ENCODE results near the gene GPC1. TPM values are rescaled to one million over a fixed set of nuclear protein-coding genes. Genes with fewer than 3 reads are reported as not detected.

Gene GPC1
- total RNA-seq, 1 donor = 54.3 TPM

DNA sequence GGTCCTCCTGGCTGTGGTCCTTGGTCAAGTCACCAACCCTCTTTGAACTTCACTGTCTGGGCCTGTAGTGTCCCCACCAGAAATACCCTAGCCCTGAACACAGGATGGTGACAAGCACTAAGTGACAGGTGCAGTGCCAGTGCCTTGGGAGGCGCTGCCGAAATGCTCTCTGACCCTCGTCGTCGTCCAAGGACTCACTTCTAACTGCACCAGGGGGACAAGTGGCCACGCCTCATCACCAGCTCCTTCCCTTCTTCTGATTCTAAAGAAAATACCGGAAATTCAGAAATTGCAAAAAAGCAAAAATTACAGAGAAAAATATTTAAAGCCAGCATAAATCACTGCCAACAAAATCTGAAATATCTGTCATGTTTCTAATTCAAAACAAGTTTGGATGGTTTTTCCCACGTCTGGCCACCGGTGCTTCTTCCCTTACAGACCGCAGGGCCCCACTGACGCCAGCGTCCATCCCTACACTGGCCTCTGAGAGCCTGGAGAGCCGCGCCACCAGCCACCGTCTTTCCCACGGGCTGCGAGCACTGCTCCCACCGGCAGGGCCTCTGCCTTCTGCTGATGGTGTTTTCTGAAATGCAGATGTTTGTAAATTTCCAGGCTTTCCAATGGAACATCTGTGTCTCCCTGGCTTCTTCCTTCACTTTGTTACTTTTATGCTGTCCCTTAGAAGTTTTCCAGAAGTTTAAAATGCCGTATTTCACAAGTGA lies 37.4 kb upstream of the GPC1 start:
- TF ChIP-seq, protein P1, sequence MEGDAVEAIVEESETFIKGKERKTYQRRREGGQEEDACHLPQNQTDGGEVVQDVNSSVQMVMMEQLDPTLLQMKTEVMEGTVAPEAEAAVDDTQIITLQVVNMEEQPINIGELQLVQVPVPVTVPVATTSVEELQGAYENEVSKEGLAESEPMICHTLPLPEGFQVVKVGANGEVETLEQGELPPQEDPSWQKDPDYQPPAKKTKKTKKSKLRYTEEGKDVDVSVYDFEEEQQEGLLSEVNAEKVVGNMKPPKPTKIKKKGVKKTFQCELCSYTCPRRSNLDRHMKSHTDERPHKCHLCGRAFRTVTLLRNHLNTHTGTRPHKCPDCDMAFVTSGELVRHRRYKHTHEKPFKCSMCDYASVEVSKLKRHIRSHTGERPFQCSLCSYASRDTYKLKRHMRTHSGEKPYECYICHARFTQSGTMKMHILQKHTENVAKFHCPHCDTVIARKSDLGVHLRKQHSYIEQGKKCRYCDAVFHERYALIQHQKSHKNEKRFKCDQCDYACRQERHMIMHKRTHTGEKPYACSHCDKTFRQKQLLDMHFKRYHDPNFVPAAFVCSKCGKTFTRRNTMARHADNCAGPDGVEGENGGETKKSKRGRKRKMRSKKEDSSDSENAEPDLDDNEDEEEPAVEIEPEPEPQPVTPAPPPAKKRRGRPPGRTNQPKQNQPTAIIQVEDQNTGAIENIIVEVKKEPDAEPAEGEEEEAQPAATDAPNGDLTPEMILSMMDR (IDR thresholded peaks at IDR 0.05; ENCODE audit: extremely low read depth, low read depth, low read length) = no peak
- H4K20me1 ChIP-seq (ENCODE audit: insufficient read depth, low read length) = no peaks in the 10 kb centered on the region
- H2AFZ ChIP-seq (ENCODE audit: low read length) = no peak overlapping the region
- H3K27me3 ChIP-seq (ENCODE audit: insufficient read depth, low read length) = no peaks in the 10 kb centered on the region
- H3K4me1 ChIP-seq (ENCODE audit: insufficient read depth, low read length) = no peaks in the 10 kb centered on the region
- H3K4me3 ChIP-seq (ENCODE audit: insufficient read depth, low read length) = no peak overlapping the region
- no peak overlapping the region for H3K4me2 ChIP-seq (ENCODE audit: insufficient read depth, low read length)
- peak; percentile 88 for DNase-seq (ENCODE audit: insufficient read length, low spot score, missing footprints)
- no peak overlapping the region for H3K27ac ChIP-seq (ENCODE audit: low read depth, low read length)
- no peaks in the 10 kb centered on the region for H3K36me3 ChIP-seq (ENCODE audit: insufficient read depth, low read length)
- no peaks in the 10 kb centered on the region for H3K79me2 ChIP-seq (ENCODE audit: insufficient read depth, low read length)
- no peaks in the 10 kb centered on the region for H3K9me3 ChIP-seq (ENCODE audit: low read depth, low read length)

DNA sequence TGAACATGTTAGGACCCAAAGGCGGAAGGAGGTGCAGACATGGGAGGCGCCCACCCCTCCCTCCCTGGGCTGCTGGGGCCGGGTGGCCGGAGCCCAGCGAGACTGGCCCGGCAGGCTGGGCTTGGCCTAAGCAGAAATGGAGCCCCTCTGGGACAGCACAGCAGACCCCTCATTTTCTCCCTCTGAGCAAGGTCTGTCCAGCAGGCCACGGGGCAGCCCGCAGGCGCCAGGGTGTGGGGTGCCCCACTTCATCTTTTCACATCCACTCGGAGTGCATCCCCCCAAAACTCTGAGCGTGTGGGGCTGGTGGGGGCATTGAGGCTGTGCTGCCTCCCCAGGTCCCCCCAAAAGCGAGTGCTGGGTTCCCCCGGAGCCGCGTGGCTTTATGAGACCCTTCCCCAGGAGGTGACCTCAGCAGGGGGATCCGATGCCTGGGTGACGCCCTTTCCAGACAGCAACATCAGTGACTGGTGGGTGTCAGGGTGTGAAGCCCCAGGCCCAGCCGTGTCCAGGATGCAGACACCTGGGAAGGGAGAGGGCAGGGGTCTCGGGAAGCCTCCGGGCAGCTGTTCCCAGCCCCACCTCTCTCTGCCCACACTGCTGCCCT lies 36.7 kb upstream of the GPC1 start:
- no peaks in the 10 kb centered on the region for H3K9me3 ChIP-seq (ENCODE audit: low read depth, low read length)
- no peak overlapping the region for H3K4me2 ChIP-seq (ENCODE audit: insufficient read depth, low read length)
- DNase-seq (ENCODE audit: insufficient read length, low spot score, missing footprints) = peak; percentile 44
- H4K20me1 ChIP-seq (ENCODE audit: insufficient read depth, low read length) = no peaks in the 10 kb centered on the region
- no peaks in the 10 kb centered on the region for H3K36me3 ChIP-seq (ENCODE audit: insufficient read depth, low read length)
- H3K27me3 ChIP-seq (ENCODE audit: insufficient read depth, low read length) = no peaks in the 10 kb centered on the region
- H3K79me2 ChIP-seq (ENCODE audit: insufficient read depth, low read length) = no peaks in the 10 kb centered on the region
- no peak overlapping the region for H2AFZ ChIP-seq (ENCODE audit: low read length)
- H3K4me3 ChIP-seq (ENCODE audit: insufficient read depth, low read length) = no peak overlapping the region
- H3K4me1 ChIP-seq (ENCODE audit: insufficient read depth, low read length) = no peaks in the 10 kb centered on the region
- TF ChIP-seq, protein P1 (IDR thresholded peaks at IDR 0.05; ENCODE audit: extremely low read depth, low read depth, low read length) = no peak
- no peak overlapping the region for H3K27ac ChIP-seq (ENCODE audit: low read depth, low read length)

DNA sequence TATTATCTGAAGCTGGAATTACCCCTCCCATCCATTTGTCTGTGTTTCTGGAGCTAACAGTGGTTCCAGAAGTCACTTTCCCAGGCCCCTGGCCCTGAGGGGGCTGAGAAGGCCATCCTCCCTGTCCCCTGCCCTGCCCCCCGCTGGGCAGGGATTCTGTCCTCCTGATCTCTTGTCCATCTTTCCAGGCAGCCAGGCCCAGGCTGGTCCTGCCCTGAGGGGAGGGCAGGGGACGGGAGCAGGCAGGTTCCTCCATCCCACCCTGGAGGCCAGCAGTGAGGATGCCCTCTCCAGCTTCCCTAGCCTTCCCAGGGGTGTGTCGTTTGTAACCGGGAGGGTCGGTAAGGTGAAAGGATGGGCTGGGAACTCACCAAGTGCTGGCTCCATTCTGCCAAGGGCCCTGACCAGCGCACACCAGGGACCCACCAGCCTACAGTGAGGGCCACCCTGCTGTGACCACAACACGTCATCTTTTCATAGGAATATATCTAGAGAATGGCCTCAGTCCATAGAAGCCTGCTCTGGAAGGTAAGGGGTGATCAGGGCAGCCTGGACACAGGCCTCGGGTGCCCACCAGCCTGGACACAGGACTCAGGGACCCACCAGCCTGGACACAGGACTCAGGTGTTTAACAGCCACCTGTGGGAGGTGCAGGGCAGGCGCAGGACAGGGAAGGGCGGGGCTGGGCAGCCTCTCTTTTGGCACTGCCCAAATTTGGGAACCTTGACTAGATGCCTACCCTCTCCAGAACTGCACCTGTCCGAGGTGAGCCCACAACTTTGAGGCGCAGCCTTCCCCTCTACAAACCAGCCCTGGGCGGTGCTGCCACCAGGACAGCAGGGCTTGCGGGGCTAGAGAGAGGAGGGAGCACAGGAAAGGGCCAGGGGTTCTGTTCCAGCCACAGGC lies 35.8 kb upstream of the GPC1 start:
- Histone ChIP-seq H3K4me2 (ENCODE audit: insufficient read depth, low read length) (no peak overlapping the region), H3K27ac (ENCODE audit: low read depth, low read length) (no peak overlapping the region), H3K4me1 (ENCODE audit: insufficient read depth, low read length) (no peaks in the 10 kb centered on the region), H3K36me3 (ENCODE audit: insufficient read depth, low read length) (no peaks in the 10 kb centered on the region), H3K9me3 (ENCODE audit: low read depth, low read length) (no peaks in the 10 kb centered on the region), H3K79me2 (ENCODE audit: insufficient read depth, low read length) (no peaks in the 10 kb centered on the region), H3K27me3 (ENCODE audit: insufficient read depth, low read length) (no peaks in the 10 kb centered on the region), H4K20me1 (ENCODE audit: insufficient read depth, low read length) (no peaks in the 10 kb centered on the region), H3K4me3 (ENCODE audit: insufficient read depth, low read length) (no peak overlapping the region), H2AFZ (ENCODE audit: low read length) (no peak overlapping the region)
- TF ChIP-seq, protein P1 (IDR thresholded peaks at IDR 0.05; ENCODE audit: extremely low read depth, low read depth, low read length) = no peak
- peak; percentile 50 for DNase-seq (ENCODE audit: insufficient read length, low spot score, missing footprints)
